Frontal cortex (tissue), 4 donors: ENCODE data around the gene SLC37A1. TPM values are rescaled to one million over a fixed set of nuclear protein-coding genes. Genes with fewer than 3 reads are reported as not detected.

ENCODE experiments used
- DNase-seq, 2 donors: peaks; one replicate each; pipeline ENCODE4 v3.0.0; 2012; ENCODE audit warnings: low spot score in 2 of 2
- FAIRE-seq: peaks from 2 replicates; lab custom pipeline; 2012; peaks lifted over from hg19 to GRCh38; lab: Jason Lieb, UNC
- total RNA-seq: library from RNA; depleted of rRNA; stranded (reverse); fragments of >200 nt; gene quantifications from one replicate; pipeline ENCODE4 v1.2.3, GENCODE V29; 2014
- donor health status: control.
- donor health status: control.
- donor health status: control.

SLC37A1 gene
- total RNA-seq, 1 donor from 2014 or later: 32.2 TPM

DNA sequence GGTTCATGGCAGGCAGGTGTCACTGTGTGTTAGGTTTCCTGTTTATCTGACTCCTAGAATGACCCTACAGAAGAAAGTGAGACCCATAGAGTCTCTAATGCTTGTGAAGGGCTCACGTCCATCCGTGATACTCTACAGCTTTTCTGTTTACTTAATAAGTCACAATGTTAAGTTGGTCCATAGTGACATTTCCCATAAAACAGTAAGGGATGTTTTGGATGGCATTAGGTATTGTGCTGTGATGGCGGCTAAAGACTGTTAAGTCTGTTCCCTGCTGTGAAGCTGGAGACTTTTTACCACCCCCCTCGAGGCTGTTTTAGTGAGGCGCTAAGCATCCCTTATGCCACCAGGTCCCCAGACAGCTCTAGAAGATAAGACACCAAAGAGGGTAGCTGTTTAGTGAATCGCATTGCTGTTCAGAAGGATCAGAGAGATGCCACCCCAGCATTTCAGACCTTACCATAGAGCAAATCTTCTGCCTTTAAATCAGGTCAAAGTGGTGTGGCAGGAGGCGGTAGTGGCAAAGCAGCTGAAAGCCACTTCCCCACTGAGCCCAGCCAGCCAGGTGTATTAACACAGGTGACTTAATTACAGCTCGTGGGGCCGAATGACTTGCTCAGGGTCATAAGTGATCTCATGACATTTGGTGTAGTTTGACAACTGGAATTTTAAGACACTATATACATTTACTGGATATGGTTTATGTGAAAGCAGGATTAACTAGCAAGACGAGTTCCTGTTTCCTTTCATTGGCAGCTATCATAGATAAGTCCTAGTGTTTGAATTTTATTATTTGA is 25.0 kb downstream of the SLC37A1 start:
- no peak for DNase-seq
- no peak for FAIRE-seq

DNA sequence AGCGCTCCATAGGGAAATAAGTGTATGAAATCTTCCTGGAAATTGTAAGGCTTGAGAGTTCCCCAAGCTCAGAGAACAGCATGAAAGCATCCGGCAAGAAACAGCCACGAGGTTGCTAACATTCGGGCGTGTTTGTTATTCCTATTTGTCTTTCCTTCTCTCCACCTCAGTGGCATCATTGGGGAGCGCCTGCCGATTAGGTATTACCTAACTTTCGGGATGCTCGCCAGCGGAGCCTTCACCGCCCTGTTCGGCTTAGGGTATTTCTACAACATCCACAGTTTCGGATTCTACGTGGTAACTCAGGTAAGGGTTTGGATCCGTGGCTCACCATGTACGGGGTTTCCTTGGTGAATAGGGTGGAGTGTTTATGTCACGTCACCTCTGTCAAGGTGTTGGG is 25.7 kb downstream of the SLC37A1 start:
- DNase-seq (no peak), FAIRE-seq (no peak)

DNA sequence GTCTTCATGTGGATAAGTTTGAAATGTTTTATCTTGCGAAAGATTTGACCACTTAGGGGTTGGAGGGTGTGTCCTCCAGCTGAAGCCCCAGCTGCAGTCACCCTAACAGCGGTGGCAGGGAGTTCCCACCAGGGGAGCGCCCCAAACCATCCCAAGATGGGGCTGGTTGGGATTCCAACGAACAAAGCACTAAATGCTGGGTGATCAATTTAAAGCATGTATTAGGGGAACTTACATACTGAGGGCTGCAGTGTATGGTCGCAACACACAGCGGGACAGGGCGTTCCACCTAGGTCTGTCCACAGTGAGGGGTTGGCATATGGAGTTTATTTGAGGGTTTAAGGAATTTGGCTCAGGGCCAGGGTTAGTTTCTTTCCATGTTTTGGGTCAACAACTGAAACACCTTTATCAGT is 26.3 kb downstream of the SLC37A1 start:
- FAIRE-seq: no peak
- no peak for DNase-seq

DNA sequence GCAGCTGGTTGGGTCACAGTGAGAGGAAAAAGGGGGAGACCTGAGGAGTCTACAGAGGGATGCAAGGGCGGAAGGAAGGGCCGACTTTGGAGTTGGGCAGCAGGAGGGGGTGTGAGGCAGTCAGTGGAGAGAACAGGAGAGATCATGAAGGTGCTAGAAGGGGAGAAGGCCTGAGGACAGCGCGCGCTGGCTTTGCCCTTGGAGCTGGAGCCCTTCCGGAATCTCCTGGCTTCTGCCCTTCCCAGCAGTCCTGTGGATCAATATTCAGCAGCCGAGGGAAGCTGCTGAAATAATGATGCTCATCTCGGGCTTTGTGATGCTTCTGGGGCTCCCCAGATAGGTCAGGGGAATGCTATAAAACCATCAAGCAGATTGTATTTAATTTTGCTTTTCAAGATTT is 26.7 kb downstream of the SLC37A1 start:
- no peak for DNase-seq
- no peak for FAIRE-seq

DNA sequence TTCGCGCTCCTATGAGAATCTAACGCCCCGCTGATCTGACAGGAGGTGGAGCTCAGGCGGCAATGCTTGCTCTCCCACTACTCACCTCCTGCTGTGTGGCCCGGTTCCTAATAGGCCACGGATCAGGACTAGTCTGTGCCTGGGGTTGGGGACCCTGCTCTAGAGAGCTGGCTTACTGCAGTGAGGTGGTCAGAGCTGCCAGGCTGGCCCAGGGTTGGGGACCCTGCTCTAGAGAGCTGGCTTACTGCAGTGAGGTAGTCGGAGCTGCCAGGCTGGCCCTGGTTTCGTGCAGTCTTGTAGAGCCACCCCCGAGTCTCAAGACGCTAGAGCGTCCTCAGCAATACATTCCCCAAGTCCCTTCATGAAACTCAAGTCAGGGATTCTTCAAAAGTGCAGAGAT is 27.5 kb downstream of the SLC37A1 start:
- DNase-seq (no peak), FAIRE-seq (no peak)

DNA sequence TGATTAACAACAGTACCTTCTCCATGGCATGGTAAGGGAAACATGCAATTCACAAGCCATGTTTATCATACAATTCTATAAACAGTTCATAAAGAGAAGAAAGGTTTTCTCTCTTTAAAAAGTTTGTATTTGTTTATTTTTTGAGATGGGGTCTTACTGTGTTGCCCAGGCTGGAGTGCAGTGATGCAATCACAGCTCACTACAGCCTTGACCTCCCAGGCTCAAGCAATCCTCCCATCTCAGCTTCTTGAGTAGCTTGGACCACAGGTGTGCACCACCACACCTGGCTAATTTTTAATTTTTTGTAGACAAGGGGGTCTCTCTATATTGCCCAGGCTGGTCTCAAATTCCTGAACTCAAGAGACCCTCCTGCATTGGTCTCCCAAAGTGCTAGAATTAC is 28.0 kb downstream of the SLC37A1 start:
- DNase-seq (no peak), FAIRE-seq (no peak)

DNA sequence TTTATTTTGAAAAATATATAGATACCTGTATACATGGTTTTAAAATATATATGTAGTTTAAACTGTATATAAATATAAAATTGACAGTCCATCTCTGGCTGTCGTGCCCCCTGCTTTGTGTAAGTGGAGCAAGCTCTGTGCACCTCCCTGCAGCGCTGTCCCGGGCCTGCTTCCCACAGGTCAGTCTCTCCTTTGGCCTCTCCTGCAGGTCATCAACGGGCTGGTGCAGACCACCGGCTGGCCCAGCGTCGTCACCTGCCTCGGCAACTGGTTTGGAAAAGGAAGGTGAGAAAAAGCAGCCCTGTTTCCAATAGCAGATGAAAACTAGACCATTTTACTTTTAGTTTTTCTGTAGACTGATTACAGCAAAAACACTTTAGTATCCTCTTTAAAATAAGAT is 28.5 kb downstream of the SLC37A1 start:
- DNase-seq (no peak), FAIRE-seq (no peak)

DNA sequence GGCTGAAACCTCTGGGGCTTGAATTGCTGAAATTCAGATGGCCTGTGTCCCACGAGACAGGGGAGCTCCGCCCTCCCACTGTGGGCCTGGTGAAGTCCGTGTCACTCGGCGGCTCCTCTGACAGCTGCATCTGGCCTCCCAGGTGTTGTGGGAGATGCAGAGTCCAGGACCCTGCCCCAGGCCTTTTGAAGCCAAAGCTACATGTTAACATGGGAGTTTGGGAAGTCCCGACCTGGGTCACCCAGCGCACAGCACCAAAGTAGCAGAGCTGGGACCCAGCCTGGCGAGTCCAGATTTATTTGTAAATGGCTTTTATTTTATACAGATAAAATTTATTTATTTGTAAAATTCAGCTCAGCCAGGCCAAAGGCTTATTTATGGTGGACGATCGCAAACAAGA is 28.9 kb downstream of the SLC37A1 start:
- DNase-seq (no peak), FAIRE-seq (no peak)

DNA sequence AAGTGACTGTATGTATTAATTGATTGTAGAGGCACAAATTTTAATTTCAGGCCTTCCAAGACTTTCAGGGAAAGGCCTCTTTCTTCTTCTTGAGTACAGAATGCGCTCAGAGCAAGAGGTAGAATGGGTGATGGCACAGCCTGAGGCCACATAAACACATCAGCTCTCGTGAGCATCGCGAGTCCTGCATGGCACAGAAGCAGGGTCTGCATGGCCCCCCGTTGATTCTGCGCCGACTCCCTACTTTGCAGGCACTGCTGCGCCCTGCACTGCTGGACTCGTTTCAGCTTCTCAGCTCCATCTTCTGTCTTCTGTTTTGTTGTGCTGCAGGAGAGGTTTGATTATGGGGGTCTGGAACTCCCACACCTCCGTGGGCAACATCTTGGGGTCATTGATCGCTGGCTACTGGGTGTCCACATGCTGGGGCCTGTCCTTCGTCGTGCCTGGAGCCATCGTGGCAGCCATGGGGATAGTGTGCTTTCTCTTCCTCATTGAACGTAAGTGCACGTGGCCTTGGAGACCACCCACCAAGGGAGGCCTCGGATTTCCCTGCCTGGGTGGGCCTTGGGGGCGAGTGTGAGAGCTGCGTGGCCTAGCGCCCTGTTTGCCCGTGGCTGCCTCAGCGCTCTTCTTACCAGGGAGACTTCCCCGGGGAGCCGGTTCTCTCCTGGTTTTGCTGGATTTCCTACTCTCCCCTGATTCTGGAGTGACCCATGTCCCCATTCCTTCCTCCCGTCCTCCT is 29.6 kb downstream of the SLC37A1 start:
- DNase-seq: no peak

DNA sequence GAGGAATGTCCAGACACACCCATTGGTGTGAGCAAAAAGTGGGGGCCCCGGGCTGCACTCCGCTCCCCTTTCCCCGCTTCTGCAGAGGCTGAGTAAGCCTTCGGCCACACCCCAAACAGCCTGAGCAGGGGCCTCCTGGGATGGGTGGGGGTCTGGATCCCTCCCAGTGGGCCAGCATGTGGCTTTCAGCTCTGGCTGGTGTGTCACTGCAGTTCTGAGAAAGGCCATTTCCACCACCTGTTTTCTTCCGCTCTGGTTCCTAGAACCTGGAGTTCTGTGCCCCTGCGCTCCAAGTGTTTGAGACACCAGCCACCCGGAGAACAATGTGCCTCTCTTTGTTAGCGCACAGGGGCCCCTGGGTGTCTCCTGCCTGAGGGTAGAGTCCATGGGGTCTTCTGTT is 30.9 kb downstream of the SLC37A1 start:
- no peak for DNase-seq
- FAIRE-seq: no peak

More for the DNA sequence above, 29.6 kb downstream of the SLC37A1 start:
- FAIRE-seq: no peak

DNA sequence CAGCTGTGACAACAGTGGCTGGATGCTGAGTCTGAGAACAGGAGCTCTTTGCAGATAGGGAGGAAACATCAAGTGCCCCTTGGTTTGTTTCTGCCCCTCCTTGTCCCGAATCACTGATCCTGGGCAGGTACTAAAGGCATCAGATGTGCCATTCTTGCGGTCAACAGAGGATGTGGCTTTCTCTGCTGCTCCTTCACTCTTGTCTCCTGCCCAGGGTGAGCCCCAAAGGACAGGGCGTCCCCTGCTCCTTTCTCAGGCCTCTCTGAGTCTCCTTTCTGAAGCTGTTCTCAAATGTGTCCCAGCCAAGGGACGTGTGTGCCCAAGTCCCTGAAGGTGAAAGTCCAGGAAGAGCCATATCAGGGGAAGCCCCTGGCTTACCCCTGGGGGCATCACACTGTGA is 31.7 kb downstream of the SLC37A1 start:
- no peak for FAIRE-seq
- no peak for DNase-seq

DNA sequence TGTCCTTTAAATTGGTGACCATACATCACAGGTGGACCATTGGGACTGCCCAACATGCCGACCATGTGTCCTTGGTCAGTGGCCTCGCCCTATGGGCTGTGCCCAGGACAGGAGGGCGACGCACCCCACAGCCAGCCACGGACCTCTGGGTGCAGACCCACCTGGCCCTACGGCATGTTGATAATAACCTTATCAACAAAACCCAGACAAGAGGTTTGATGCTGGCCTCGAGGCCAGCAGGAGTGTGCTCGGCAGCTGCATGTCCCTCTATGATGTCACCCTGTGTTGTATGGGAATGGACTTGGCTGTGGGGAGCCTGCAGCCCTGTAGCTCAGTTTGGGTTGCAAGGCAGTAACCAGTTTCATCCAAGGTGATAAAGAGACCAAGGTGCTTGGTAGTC is 32.1 kb downstream of the SLC37A1 start:
- FAIRE-seq: no peak
- no peak for DNase-seq

DNA sequence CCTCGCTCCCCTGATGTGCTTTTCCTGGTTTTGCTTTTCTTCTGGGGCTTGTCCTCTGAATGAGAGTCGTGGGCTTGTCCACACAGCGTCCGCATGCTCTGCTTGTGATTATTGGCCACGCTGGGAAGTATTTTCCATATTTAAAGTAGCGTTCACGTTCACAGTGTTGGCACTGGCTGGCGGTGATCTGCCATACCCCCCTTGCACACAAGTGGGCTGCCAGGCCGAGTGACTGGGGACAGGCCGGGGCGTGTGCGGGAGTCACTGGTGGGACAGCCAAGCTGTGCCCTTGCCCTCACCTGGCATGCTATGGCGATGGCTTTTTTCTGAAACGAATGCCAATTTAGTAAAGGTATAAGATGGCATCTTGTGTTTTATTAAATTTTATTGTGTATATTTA is 32.8 kb downstream of the SLC37A1 start:
- FAIRE-seq (no peak), DNase-seq (no peak)

DNA sequence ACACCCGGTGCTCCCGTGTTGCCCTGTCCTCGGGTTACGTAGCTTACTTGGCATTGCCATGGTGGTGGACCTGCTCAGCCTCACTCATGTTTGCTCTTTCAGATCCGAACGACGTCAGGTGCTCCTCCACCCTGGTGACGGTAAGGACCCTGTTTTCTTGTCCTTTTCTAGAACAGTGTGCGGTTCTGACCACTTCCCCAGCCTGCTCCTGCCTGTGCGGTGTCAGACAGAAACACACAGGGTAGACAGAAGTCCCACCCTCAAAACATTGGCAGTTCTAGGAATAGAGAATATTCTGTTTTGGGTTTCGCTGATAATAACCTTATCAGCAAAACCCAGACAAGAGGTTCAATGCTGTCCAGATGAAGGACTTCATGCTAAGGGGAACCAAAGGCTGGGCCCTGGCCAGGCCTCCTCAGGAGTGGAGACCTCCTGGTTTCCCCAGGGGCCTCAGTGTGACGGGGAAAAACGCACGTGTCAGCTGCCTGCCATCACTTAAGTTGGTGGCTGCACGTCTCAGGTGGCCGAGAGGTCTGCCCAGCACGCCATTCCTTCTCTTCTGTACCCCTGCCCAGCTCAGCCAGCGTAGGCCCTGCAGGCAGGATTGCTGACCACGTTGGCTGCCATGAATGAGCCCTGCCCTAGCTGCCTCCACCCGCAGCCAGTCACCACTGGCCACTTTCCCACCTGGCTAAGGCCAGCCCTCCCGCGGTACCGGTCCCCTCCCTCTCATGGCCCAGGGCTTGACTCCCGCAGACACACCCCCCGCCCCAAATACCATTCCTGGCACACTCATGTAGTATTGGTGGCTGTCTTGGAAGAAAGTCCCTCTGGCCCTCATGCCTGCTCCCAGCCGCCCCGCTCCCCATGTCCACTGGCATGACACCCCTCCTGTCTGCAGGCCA is 33.6 kb downstream of the SLC37A1 start:
- no peak for DNase-seq
- FAIRE-seq: no peak

DNA sequence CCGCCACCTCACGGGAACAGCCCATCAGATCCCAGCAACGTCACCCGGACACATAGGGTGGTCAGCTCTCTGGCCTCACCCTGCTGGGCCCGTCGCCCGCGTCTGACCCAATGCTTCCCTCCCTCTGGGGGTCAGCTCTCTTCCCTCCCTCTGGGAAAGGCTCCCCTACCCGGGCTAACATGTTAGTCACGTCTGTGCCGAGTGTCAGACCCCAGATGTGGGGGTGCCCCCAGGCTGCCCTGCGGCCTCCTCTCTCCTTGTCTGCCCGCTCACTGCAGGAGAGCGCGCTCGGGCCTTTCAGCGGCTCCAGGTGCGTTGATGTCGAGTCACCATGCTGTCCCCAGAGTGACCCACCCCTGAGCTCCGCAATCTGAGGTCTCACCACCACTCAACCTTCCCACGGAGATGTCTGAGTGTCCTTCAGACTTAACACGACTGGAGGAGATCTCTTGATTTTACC is 34.3 kb downstream of the SLC37A1 start:
- FAIRE-seq (no peak), DNase-seq (no peak)

DNA sequence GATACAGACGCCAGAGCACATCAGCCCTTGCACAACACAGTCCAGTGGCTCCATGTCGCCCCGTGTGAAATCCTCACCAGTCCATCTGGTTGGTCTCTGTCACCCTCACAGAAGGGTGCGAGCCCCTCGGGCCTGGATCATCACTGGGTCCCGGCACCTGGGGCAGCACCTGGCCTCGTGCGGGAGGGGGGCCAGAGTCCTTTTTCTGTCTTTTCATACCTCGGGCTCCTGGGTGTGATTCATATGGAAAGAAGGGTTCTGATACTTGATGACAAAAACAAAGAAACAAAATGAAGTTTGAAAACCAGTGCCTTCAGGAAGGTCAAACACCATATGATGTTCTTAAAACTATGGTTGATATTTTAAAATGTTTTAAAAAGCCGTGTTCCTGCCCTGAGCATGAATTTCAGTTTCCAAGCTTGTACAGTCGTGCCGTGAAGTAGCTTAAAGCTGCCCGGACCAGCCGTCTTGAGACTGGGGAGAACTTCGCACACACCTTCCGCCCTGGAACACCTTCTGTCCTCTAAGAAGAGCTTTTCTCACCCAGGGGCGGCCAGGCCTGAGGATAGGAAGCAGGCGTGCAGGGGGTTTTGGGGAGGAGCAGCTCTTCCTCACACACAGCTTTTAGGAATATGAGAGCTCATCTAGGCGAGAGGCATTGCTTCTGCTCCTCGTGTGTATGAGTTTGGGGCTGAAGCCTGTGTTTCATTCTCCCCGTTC is 35.2 kb downstream of the SLC37A1 start:
- FAIRE-seq (no peak), DNase-seq (no peak)

DNA sequence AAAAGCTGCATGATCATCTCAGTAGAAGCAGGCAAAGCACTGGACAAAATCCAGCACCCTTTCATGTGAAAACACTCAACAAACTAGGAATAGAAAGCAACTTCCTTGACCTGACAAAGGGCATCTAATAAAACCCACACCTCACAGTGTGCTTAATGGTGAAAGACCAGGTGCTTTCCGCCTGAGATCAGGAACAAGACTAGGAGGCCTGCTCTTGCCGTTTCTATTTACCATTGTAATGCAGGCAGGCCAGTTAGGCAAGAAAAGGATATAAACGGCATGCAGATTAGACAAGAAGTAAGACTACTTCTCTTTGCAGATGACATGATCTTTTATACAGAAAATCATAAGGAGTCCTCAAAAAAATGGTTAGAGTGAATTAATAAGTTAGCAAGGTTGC is 37.2 kb downstream of the SLC37A1 start:
- no peak for FAIRE-seq

DNA sequence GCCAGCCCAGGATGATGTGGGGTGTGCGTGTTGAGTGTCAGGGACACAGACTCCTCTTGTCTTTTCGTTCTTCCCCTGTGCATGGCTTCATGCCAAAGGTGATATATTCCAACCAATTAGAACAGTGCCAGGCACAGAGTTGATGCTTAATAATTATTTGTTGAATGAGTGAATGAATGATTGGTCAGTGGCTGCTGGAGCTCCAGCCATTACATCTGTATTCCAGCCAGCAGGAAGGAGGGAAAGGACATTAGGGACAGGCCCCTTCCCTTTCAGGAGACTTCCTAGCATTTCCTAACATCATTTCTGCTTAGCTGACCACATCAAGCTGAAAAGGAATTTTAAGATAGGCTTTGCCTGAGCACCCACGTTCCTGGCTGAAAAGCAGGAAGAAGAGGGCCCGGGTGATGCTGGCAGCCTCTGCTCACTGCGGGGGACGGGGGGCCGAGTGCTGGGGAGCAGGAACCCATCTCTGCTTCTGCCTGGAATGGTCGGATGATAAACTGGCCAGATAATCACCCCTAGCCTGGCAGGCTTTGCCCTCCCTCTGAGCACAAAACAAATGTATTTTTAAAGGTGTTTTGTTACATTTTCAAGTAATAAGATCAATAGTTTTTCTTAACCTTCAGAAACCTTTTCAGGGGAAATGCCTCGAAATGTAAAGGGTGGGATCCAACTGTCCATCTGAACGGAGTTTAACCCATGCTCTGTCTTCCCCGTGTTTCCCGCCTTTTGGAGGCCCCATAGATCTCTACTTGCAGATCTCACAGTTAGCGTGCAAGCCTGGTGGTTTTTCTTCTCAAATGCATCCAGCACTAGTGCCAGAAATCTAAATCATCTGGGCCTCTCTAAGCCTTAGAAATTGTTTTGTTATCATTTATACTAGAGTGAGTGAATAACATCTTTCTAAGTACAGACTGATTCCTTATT is 39.0 kb downstream of the SLC37A1 start:
- FAIRE-seq: no peak

More for the DNA sequence above, 37.2 kb downstream of the SLC37A1 start:
- DNase-seq: no peak

DNA sequence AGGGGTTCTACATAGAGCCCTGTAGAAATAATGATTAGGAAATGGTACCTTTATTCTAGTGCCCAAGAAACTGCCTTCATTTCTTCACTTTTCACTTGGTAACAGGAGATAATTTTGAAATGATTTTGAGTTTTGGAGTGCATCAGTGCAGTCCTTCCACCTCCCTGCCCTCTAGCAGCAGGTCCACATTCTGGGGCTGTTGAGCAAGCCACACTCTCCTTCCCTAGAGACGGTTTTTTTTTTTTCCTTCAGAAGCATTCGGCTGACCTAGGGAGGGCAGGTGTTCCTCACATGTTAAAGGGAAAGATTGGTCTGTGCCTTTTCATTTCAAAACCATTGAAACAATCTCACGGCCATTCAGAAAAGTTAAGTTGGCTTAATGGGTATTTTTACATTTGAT is 39.8 kb downstream of the SLC37A1 start:
- DNase-seq (no peak), FAIRE-seq (no peak)

More for the DNA sequence above, 39.0 kb downstream of the SLC37A1 start:
- DNase-seq: no peak
